ENCODE data around the gene ZXDC.

- TF ChIP-seq POLR2AphosphoS5 (IDR thresholded peaks at IDR 0.05; ENCODE audit: borderline replicate concordance, low read depth, low read length) (no peak), EZH2 (IDR thresholded peaks at IDR 0.05) (no peak)
These were observed 79.2 kb downstream of the ZXDC start for GRCh38 chr3:126396536-126396935.

All from SK-N-MC (cell line).